ENCODE results near the gene TRIM33.

Gene TRIM33

DNA sequence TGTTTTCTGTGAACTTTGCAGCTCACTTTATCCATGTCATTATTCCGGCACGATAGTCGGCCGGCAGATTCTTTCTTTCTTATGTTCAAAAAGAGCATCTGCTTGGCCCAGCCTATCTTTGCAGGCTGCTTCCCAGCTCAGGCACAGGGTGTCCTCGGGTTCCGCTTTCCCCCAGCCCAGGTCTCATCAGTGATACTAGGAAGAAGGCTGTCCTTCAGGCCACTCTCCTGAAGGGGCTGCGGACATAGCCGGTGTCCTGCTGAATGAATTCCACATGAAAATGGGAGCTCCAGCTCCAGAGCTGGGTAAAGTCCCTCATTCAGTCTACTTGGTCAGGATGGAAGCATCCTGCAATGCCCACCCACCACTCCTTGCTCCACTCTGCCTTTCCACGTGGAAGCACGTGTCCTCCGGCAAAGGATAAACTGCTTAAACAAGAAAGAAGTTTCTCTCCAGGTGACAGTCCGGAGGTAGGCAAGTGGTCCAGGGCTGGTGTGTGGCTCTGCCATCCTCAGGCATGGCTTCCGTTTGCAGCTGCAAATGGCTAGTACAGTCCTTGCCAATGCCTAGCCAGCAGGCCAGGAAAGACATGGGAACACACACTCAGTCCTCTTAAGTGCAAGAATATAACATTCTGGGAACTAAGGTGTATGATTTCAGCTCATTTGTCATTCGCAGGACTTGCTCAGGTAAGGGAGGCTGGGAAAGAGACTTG, 161.0 kb downstream of the TRIM33 start:
- no peak overlapping the region for H3K4me3 ChIP-seq (ENCODE audit: low read depth, low read length)
- TF ChIP-seq, protein P1, sequence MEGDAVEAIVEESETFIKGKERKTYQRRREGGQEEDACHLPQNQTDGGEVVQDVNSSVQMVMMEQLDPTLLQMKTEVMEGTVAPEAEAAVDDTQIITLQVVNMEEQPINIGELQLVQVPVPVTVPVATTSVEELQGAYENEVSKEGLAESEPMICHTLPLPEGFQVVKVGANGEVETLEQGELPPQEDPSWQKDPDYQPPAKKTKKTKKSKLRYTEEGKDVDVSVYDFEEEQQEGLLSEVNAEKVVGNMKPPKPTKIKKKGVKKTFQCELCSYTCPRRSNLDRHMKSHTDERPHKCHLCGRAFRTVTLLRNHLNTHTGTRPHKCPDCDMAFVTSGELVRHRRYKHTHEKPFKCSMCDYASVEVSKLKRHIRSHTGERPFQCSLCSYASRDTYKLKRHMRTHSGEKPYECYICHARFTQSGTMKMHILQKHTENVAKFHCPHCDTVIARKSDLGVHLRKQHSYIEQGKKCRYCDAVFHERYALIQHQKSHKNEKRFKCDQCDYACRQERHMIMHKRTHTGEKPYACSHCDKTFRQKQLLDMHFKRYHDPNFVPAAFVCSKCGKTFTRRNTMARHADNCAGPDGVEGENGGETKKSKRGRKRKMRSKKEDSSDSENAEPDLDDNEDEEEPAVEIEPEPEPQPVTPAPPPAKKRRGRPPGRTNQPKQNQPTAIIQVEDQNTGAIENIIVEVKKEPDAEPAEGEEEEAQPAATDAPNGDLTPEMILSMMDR (IDR thresholded peaks at IDR 0.05; ENCODE audit: borderline replicate concordance, insufficient read depth, low read depth, low read length) = no peak

DNA sequence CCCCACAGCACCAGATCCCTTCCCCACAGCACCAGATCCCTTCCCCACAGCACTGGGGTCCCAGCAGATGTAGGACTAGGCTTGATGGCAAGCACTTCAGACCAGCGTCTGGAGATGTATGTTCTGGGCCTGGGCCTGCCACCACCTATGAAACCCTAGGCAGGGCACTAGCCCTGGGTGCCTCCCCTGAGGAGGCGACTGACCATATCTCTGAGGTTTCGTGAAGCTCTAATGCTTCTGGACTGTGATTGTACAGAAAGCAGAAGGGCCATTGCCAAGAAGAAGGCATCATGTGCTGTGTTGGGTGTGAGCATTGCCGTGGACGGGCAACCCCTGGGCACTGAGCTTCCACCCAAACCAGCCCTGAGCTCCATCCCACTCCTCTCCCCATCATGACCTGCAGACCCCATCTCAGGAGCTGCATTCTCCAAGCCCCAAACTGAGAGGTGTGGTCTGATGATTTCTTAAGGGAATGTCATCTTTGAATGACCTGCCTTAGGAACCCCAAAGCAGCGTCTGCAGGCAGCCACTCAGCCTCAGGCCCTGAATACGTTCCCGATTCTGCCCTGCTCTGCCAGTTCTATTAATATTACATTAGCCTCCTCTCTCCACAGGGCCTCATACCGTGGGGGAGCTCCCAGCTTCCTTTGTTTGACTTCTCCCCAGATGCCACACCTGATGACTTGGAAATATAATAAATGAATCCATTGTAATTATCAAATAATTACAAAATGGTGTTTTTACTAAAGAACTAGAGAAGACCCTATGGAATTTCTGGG, 163.4 kb downstream of the TRIM33 start:
- H3K4me3 ChIP-seq (ENCODE audit: low read depth, low read length) = no peak overlapping the region
- TF ChIP-seq, protein P1 (IDR thresholded peaks at IDR 0.05; ENCODE audit: borderline replicate concordance, insufficient read depth, low read depth, low read length) = no peak

DNA sequence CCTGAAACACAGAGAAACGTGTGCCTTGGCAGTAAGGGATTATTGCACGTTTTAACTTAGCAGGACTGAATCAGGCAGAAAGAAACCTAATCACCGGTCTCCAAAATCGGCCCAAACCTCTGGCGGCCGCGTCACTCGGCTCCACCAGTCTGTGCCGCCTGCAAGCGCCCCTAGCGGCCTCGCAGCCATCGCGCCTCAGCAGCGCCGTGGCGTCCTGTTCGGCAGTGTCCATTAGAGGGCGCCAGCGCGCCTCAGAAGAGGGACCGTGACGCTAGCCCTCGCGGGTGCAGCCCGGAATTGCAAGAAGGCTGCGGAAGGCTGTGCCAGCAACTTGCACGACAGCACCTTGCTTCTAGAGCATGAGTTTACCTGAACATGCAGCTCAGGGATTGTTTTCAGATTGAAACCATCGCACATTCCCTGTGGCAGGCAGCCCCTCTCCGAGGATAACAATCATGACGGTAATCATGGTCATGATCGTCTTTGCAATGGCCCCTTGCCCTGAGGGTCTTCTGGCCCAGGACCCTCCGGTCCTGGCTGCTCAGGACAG, 164.4 kb downstream of the TRIM33 start:
- peak overlapping the region; percentile 38 for H3K4me3 ChIP-seq (ENCODE audit: low read depth, low read length)
- TF ChIP-seq, protein P1 (IDR thresholded peaks at IDR 0.05; ENCODE audit: borderline replicate concordance, insufficient read depth, low read depth, low read length) = peak; percentile 100

DNA sequence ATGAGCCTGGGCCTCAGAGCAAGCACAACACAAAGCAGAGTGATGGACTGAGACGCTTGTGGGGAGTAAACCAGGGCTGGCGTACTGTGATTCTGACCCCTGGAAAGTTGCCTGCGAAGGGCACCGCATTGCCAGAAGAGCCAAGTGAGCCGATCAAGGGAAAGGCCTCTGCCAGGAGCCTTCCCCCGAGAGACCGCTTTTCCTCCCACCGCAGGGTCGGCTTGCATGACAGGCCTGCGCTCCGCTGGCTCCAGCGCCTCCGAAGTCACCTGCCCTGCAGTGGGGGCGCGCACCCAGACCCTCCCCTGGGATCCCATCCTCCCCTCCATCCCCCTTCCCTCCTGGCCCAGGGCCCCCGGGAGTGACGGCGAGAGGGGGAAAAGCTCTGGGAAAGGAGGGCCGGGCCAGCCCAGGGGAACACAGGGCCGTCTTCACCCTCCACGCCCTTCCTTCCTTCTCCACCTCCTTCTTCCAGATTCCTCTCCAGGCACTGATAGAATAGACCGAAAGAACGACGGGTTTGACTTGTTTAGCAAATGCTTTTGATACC, 165.0 kb downstream of the TRIM33 start:
- TF ChIP-seq, protein P1 (IDR thresholded peaks at IDR 0.05; ENCODE audit: borderline replicate concordance, insufficient read depth, low read depth, low read length) = no peak
- peak overlapping the region; percentile 38 for H3K4me3 ChIP-seq (ENCODE audit: low read depth, low read length)

DNA sequence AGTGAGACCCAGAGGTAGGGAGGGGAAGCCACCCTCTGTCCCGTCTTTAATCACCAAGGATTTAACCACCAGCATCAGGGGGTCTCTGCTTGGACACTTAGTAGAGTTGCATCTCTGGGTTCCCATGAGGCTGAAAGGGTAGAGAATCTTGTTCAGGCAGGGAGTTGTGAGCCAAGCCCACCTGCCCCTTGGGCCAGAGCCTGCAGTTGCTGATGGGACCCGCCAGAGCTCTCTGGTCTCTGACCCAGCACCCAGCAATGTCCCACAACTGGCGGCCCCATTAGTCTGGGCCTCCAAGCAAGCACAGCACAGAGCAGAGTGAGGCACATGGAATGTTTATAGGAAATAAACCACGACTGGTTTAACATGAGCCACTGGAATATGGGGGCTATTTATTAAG, 166.3 kb downstream of the TRIM33 start:
- no peak overlapping the region for H3K4me3 ChIP-seq (ENCODE audit: low read depth, low read length)
- TF ChIP-seq, protein P1 (IDR thresholded peaks at IDR 0.05; ENCODE audit: borderline replicate concordance, insufficient read depth, low read depth, low read length) = no peak
